Stimulated activated CD4-positive, alpha-beta T cell treated with anti-CD3 and anti-CD28 coated beads, Interleukin-2, amount 100 ng/mL, for 4 hours (primary cell): ENCODE measurements around the gene TLK1.
"Not testable (repeated sequence)": the region's sequence is repeated elsewhere in the genome, so short reads cannot be mapped to it uniquely, and the experiment has no call there.

Experiments
- DNase-seq: peaks from one replicate; pipeline ENCODE4 v3.0.0-alpha.2; 2020; ENCODE audit warnings: low read depth

Gene TLK1

DNA sequence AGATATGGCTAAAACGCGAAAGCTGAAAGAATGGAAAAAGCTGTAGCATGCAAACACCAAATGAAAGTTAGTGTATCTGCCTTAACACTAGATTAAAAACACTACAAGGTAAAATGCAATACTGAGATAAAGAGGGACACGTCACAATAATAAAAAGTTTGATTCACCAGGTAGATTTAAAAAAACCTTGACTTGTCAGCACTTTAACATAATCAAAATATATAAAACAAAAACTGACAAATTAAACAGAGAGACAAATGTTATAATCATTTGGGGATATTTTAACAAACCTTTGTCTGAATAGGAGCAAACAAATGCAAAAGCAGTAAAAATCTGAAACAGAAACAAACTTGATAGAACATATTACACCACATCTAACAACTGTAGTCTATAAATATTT is 18.3 kb downstream of the TLK1 start:
- DNase-seq = no peak

- no peak for DNase-seq
Observed at GRCh38 chr2:171141320-171141719, 19.4 kb downstream of the TLK1 start.

DNA sequence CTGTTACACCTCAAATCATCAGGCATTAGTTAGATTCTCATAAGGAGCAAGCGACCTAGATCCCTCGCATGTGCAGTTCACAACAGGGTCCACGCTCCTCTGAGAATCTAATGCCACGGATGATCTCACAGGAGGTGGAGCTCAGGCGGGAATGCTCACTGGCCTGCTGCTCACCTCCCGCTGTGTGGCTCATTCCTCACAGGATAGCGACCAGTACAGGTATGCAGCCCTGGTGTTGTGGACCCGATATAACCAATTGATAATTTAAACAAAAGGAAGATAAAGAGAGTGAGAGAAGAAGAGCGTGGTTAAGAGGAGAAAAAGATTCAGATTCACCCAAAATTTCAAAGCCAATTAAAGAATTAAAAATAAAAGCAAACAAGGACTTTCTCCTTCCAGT is 20.8 kb downstream of the TLK1 start:
- DNase-seq = no peak

DNA sequence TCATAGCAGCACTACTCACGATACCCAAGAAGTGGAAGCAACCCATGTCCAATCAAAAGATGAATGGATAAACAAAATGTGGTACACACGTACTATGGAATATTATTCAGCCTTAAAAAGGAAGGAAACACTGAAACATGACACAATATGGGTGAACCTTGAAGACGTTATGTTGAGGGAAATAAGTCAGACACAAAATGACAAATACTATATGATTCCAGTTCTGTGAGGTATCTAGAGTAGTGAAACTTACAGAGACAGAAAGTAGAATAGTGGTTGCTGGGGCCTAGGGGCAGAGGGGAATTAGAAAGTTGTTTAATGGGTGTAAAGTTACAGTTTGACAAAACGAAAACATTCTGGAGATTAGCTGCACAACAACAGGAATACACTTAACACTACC is 24.7 kb downstream of the TLK1 start:
- no peak for DNase-seq

- no peak for DNase-seq
Observed at GRCh38 chr2:171134624-171135230, 26.0 kb downstream of the TLK1 start.

DNA sequence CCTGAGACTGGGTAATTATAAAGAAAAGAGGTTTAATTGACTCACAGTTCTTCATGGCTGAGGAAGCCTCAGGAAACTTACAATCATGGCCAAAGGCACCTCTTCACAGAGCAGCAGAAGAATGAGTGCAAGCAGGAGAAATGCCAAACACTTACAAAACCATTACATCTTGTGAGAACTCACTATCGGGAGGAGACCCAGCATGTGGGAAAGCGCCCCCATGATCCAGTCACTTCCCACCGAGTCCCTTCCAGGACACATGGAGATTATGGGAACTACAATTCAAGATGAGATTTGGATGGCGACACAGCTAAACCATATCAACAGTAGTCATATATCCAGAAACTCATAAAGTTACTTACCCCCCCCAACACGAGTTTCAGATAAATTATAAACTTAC is 28.6 kb downstream of the TLK1 start:
- DNase-seq = no peak

DNA sequence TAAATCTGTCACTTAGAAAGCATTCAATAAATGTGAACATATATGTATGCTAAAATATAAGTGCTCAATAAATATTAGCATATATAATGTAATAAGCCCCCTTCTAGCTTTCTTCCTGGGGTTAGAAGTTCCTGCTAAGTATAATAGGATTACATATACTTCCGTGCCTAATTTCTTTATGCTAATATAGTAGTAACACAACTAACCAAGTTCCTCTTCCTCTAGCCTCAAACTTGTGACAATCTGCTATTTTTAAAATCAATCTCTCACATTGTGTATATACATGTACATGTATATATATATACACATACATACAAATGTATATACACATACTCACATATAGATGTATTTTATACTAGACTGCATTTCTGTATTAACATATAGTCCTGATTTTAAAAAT is 32.2 kb downstream of the TLK1 start:
- no peak for DNase-seq

DNA sequence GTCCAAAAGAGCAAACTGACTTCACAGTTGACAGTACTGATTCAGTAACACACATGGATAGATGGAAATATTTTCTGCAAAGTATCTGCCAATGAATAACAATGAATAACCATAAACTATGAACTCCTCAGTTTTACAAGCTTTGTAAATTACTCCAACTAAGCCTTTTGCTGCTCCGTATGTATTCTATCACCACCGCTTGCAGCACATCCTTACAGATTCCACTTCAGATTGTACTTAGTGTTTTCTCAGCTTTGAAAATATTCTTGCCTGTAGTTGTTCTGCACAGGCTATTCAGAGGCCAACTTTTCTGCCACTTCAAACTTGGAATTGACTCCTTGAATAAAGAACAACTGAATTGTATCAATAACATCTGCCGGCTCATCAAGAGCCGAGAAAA is 36.2 kb downstream of the TLK1 start:
- no peak for DNase-seq

DNA sequence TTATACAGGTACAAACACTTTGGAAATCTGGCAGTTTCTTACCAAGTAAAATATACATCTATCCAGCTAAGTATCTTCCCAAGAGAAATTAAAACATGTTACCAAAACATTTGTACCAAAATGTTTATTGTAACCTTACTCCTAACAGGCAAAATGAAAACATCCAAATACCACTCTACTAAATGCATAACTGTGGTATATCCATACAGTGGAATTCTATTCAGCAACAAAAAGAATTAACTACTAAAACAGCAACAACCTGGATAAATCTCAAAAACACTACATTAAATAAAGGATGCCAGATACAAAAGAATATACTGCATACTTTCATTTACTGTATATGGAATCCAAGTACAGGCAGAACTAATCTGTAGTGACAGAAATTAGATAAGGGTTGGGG is 51.1 kb downstream of the TLK1 start:
- DNase-seq = no peak

DNA sequence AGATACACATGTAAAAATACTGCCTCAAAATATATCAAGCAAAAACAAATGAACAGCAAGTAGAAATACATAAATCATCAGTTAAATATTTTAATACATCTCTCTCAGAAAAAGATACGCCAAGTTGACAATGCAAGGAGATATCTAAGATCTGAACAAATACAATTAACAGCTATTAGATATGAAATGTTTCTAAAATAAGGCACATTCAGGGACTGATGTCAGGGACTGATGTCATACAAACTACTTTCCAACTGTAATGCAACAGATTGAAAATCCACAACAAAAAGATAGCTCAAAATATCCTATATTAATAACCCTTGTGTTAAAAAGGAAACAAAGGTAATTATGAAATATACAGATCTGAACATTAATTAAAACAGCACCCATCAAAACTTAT is 51.7 kb downstream of the TLK1 start:
- no peak for DNase-seq

- no peak for DNase-seq
Observed at GRCh38 chr2:171107803-171108202, 52.9 kb downstream of the TLK1 start.

DNA sequence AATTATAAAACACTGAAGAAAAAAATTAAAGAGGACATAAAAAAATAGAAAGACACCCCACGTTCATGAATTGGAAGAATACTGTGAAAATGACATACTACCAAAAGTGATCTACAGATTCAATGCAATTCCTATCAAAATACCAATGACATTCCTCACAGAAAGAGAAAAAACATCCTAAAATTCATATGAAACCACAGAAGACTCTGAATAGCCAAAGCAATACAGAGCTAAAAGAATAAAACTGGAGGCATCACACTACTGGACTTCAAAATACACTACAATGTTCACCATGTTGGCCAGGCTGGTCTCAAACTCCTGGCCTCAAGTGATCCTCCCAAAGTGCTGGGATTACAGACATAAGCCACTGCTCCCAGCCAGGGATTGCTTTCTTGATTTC is 56.3 kb downstream of the TLK1 start:
- DNase-seq = no peak

DNA sequence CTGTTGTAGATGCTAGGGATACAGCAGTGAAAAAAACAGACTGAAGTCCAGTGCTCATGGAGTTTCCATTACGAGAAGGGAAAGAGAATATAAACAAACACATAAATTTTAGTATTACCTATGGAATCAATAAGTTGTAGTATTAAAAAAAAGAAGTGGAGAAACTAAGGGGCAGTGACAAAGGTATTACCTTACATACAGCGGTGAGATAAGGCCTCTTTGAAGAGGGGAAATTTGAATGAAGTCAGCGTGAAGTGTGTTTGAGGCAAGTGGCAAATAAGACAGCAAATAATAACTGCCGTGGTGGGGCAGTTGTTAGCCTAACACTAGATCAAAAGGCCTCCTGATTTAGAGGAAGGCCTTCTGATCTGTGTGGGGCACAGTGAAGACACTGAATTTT is 57.9 kb downstream of the TLK1 start:
- DNase-seq = no peak

DNA sequence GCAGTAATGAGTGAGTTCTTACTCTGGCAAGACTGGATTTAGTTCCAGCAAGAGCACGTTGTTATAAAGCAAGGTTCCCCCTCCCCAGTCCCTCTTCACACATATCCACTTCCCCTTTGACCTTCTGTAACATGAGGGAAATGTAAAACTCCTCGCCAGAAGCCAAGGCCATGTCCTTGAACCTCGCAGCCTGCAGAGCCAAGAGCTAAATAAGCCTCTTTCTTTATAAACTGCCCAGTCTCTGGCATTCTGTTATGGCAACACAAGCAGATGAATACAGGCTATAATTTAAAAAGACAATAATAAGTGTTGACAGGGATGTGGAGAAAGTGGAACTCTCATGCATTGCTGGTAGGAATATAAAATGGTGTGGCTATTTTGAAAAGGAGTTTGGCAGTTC is 60.3 kb downstream of the TLK1 start:
- DNase-seq = no peak

GRCh38 chr2:171098607-171099006 is 62.1 kb downstream of the TLK1 start:
- DNase-seq = no peak

GRCh38 chr2:171095014-171095582 is 65.6 kb downstream of the TLK1 start:
- no peak for DNase-seq

DNA sequence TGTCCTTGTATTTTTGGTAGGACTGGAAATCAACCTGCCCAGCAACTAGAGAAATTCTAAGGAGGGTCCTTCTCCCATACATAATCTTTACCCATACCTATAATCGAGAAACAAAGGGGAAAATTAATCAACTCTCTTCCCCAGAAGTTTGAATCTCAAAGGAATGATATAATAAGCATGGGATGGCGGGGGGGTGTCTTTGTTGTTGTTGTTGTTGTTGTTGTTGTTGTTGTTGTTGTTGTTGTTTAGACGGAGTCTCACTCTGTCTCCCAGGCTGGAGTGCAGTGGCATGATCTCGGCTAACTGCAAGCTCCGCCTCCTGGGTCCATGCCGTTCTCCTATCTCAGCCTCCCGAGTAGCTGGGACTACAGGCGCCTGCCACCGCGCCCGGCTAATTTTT is 69.2 kb downstream of the TLK1 start:
- not testable (repeated sequence) for DNase-seq

- DNase-seq = no peak
Observed at GRCh38 chr2:171089489-171089888, 71.2 kb downstream of the TLK1 start.

GRCh38 chr2:171088057-171088834 is 72.4 kb downstream of the TLK1 start:
- no peak for DNase-seq

DNA sequence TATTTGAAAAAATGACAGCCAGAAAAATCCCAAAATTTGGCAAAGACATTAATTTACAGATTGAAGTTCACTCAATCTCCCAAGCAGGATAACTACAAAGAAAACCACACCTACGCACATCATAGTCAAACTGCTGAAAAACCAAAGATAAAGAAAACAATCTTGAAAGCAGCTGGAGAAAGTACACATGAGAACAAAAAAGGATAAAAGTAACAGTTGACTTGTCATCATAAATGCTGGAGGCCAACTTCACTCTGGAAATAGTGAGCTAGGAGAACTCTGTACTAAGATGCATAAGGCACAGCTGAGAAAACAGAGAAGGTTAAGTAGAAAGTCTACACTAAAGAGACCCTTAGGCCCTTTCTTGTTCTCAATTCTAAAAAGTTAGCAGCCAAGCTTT is 73.1 kb downstream of the TLK1 start:
- no peak for DNase-seq

GRCh38 chr2:171086352-171087290 is 74.1 kb downstream of the TLK1 start:
- DNase-seq = peak; percentile 26

- no peak for DNase-seq
Observed at GRCh38 chr2:171084128-171084527, 76.6 kb downstream of the TLK1 start.

- DNase-seq = no peak
Observed at GRCh38 chr2:171083451-171083850, 77.2 kb downstream of the TLK1 start.
